Activated CD4-positive, alpha-beta T cell treated with anti-CD3 and anti-CD28 coated beads, Interleukin-2, Interleukin-6, amounts not matched to agents 100 ng/mL and 50 ng/mL, durations not matched to agents 16 hours and 8 hours (primary cell): ENCODE data around the gene RNF19B.
"Not testable (repeated sequence)": the region's sequence is repeated elsewhere in the genome, so short reads cannot be mapped to it uniquely, and the experiment has no call there.

Experiments
- DNase-seq: peaks from one replicate; pipeline ENCODE4 v3.0.0-alpha.2; 2020

RNF19B gene

DNA sequence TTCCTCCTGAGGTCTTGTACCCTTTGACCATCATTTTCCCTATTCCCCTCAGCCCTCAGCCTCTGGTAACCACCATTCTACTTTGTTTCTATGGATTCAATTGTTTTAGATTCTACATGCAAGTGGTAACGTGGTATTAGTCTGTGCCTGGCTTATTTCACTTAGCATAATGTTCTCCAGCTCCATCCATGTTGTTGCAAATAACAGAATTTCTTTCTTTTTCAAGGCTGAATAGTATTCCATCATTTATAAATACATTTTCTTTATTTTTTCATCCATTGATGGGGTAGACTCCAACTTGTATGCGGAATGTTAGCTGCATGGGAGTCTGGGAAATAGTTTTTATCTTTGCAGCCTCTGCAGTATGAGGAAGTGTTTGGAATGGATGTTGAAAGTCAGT, 37.2 kb downstream of the RNF19B start:
- no peak for DNase-seq

DNA sequence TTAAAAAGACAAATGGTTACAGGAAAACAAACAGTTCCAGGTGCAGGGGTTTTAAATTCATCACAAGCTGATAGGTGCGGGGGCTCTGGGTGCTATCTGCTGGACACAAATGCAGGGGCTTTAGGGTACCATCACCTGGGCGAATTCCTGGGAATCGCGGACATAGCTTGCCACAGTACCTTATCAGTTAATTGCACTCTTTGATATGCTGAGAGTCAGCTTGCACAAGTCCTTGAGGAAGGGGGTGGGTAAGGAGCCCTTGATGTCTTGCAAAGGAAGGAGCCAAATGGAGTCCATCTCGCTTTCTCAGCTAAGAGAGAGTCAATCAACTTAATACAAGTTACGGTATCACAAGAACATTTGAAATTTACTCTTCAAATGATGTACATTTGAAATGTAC, 38.0 kb downstream of the RNF19B start:
- no peak for DNase-seq

DNA sequence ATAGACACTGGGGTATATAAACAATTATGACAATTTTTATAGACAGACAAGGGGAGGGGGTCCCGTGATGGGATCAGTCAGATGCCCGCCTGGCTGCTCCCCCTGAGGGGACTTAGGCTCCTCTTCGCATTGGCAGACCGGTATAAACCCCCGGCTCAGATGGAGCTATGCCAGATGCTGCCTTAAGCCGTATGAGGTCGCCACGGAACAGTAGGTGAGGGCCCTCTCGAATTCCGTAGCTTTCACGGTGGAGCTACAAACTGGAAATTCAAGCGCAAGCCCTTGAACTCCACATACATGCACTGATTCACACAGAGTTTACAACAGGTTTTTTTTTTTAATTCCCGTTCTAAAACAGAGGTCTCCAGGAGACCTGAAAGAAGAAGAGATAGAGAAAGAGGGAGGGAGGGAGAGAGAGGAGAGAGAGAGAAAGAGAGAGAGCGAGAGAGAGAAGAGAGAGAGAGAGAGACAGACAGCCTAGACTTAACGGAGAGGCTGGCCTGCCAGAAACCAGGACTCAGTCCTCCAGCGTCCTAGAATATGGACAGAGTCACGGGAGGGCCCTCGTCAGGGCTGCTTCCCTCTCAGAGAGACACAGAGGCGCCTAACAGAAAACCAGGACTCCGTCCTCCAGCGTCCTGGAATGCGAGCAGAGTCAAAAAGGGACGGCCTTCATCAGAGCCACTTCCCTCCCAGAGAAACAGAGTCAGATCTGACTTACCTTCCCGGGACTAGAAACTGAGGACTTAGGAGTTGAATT, 39.0 kb downstream of the RNF19B start:
- DNase-seq, result no peak

DNA sequence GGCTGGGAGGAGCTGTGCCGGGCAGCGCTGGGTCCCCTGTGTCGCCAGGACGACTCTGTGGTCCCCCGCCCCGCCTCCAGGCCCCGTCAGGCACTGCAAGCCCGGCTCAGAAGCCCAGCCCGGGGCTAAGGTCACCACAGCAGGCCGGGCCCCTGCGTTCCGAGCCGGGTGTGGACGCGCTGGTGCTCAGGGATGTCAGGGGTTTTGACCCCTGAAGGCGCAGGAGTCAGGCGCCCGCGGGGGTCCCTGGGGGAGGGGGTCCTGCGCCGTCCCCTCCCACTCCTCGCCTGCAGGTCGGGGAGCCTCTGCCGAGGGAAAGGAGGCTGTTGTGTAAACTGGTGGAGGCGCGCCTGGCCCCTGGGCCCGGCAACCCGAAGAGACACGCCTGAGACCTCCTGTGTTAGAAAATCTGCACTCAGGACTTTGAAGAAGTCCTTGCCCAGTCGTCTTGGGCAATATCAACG, 39.7 kb downstream of the RNF19B start:
- DNase-seq, result no peak

DNA sequence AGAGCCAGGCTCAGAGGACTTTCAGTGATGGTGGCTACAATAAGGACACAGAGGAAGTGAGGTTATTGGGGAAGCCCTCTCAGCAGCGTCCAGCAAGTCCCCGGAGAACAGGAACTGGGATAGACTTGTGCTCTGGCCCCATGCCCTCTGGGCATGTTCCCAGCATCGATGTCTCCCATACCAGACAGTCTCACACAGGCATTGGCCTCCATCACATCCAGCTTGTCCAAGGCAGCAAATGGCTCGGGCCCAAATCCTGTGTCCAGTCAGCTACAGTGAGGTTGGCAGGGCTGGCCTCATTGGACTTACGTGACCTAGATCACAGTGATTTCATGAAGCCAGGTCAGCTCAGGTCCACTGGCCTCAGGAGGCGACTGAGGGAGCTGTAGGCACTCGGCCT, 43.8 kb downstream of the RNF19B start:
- DNase-seq, result no peak

DNA sequence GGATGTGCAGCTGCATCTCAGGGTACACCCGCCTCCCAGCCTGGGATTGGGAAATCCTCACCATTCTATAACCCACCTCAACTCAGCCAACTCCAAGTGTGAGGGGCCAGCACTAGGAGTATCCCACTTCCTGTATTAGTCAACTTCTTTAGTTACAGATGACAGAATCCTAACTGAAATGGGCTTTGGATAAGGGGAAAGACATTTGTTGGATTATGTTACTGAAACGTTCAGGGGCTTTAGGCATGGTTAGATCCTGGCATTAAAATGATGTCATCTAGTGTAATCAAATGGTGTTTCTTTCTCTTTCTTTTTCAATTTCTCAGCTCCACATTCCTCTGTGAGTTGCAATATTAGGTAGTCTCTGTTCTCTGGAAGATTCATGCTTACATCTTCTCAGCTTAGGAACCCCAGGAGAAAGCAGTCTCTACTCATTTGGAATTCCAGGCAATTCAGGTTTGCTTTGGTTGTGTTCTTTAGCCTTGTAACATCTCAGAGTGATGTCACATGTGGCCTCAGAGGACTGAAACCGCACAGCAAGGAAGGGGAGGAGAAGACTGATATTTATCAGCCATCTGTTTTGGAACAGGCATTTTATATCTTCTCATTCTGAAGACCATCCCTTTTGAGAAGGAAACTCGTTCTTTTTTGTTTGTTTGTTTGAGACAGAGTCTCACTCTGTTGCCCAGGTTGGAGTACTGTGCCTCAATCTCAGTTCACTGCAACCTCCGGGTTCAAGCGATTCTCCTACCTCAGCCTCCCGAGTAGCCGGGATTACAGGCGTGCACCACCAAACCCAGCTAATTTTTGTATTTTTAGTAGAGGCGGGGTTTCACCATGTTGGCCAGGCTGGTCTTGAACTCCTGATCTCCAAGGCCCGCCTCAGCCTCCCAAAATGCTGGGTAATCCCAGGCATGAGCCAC, 44.5 kb downstream of the RNF19B start:
- DNase-seq, result no peak

DNA sequence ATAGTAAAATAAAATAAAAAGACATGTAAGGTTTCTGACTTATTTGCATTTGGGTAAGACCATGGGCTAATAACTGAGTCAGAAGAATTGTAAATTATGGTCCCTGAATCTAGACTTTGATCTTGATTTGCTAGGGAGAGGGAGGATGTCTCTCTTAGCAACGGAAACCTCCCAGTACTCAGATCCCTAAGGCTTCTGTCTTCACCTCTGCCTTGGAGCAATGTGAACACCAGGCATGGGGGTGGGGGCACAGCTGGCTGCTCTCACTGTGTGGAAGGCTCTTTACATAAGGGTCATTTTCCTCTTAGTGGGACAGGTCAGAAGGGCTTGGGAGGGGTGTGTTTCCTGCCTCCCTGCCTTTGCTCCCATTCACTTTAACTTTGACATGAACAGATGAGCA, 46.4 kb downstream of the RNF19B start:
- no peak for DNase-seq

DNA sequence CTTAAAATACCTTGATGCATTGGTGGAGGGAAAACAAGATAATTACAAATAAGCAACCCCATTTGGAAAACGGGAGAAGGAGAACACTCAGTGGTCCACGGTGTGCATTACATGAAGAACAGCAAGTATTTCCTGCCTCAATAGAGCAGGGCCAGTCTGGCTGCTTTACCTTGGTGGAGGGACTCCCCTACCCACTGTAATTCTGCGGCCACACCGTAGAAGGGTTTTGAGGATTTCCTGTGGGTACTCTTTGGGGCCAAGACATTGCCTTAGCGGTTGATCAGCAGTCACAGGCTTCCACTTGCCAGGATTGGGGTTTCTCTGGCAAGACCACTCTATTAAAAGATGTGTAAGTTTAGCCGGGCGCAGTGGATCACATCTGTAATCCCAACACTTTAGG, 47.1 kb downstream of the RNF19B start:
- DNase-seq, result peak; percentile 45

DNA sequence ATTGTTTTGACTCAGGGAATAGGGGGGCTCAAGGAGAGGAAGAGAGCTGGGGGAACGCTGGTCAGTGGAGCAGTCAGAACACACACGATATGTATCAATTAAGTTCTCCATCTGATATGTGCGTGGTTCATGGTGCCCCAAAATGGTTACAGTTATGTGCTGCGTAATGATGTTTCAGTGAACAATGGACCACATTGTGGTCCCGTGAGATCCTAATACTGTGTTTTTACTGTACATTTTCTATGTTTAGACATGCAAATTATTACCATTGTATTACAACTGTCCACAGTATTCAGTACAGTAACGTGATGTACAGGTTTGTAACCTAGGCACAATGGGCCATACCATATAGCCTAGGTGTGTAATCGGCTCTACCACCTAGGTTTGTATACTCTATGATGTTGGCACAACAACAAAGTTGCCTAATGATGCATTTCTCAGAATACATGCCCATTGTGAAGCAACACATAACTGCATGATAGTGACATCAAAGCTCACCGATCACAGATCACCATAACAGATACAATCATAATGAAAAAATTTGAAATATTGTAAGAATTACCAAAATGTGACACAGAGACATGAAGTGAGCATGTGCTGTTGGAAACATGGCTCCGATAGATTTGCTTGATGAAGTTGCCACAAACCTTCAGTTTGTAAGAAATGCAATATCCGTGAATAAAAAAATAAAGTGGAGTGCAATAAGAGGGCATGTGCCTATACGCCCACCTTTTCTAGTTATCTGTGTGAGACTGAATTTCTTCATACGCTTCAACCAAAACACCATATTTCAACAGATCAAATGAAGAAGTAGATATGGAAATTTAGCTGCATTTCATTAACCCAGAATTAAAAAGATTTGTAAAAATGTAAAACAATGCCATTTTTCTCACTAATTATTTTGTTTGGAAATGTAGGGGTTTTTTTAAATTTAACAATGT, 48.6 kb downstream of the RNF19B start:
- DNase-seq, result no peak

DNA sequence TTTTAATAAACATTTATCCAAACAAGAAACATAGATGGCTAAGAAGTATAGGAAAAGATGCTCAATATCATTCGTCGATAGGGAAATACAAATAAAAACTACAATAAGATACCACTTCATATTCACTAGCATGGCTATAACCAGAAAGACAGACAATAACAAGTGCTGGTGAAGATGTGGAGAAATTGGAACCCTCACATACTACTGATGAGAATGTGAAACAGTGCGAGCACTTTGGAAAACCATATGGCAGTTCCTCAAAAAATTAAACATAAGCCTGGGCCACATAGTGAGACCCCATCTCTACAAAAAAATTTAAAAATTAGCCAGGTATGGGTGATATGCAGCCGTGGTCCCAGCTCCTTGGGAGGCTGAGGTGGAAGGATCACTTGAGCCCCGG, 54.3 kb downstream of the RNF19B start:
- no peak for DNase-seq

DNA sequence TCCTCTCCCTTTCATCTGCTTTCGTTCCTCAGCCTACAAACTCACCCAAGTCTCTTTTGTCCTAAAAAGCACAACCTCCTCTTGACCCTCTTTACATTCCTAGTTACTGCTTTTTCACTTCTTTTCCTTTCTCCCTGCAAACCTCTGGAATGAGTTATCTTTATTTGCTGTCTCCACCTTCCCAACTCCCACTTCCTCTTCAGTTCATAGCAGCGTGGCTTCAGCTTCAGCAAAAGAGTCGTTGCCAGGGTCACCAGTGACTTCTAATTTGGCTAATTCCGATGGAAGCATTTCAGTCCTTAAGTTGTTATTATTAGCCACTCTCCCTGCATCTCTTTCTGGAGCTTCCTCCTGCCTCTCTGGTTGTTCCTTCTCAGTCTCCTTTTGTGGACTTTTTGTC, 57.2 kb downstream of the RNF19B start:
- no peak for DNase-seq

DNA sequence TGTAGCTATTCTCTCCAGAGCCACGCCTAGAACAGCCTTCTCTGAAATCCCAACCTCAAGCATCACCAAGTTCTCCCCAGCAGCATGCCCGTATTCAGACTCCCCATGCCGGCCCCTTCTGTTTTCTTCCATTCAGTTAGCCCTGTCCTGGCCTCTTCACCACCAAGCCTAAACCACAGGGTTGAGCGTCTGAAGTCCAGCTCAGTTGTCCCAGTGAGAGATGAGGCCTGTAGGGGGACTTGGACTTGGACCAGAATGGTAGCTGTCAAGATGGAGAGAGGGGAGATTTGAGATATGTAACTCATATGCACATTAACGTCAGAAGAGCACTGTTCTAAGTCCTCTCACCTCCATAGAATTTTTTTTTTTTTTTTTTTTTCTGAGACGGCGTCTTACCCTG, 58.0 kb downstream of the RNF19B start:
- no peak for DNase-seq

DNA sequence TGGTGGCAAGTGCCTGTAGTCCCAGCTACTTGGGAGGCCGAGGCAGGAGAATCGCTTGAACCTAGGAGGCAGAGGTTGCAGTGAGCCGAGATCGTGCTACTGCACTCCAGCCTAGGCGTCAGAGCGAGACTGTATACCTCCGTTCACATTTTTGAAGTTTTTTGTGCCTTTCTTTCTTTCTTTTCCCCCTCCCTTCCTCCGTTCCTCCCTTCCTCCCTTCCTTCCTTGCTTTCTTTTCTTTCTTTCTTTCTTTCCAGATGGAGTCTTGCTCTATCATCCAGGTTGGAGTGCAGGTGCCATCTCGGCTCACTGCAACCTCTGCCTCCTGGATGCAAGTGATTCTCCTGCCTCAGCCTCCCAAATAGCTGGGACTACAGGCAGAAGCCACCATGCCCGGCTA, 59.0 kb downstream of the RNF19B start:
- DNase-seq, result not testable (repeated sequence)

DNA sequence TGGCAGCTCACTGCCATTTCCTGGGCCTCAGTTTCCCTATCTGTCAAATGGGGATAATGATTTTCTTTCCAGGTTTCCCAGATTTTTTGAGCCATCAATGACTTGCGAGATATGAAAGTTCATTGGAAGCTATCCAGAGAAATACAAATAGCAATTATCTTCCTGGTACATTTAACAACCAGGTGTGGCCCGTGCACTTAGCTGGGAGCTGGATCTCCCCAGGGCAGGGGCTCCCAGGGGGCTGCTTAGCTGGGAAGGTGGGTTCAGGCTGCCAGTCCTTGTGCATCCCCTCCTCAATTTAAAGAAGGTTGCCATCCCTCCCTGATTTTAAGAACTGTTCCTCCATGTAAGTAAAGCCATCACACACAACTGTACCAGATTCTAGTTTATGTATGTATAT, 59.8 kb downstream of the RNF19B start:
- no peak for DNase-seq

DNA sequence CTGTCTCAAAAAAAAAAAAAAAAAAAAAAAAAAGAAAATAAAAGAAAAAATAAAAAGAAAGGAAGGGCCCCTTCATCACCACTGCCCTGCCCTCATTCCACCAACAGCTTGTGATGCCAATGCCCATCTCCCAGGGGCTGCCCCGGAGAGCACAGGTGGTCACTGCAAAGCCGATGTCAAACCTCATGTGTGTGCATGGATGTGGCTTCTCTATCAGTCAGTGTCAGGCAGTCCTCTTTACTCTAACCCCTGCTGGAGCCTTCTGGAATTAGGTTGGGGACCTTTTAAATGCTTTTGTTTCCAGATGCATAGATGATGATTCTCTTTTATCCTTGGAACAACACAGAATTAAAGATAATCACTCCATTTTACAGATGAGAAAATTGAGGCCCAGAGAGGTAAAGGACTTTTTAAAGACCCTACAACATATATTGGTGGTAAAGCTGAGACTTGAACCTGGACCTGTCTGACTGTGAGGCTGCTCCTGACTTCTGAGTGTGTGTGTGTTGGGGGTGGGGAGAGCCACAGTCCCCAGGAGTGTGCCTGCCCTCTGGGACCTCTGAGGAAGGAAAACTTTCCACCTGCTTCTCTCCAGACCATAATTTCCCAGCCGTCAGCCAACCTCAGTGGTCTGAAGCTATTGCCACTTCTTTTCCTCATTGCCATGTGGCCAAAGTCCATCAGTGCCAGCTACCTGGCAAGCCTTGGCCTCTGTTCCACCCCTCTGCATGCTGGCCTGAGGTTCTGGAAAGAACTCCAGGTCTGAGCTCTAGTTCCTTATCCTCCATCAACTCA, 60.4 kb downstream of the RNF19B start:
- no peak for DNase-seq

DNA sequence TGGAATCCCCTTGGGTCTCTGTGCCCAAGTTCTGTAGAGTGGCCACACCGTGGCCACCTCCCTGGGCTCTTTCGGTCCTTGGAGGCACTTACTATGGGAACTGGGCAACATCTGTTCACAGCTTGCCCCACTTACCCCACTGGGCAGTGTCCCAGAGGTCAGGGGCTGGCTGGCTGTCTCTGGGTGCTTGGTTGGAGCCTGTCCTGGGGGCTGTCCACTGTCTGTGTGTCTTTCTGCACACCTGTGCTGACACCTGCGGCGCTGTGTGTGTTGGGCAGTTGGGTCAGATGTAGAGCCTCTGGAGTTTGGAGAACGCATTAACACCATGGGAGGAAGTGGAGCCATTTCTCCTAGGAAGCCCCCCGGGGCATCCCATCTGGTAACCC, 62.1 kb downstream of the RNF19B start:
- no peak for DNase-seq

DNA sequence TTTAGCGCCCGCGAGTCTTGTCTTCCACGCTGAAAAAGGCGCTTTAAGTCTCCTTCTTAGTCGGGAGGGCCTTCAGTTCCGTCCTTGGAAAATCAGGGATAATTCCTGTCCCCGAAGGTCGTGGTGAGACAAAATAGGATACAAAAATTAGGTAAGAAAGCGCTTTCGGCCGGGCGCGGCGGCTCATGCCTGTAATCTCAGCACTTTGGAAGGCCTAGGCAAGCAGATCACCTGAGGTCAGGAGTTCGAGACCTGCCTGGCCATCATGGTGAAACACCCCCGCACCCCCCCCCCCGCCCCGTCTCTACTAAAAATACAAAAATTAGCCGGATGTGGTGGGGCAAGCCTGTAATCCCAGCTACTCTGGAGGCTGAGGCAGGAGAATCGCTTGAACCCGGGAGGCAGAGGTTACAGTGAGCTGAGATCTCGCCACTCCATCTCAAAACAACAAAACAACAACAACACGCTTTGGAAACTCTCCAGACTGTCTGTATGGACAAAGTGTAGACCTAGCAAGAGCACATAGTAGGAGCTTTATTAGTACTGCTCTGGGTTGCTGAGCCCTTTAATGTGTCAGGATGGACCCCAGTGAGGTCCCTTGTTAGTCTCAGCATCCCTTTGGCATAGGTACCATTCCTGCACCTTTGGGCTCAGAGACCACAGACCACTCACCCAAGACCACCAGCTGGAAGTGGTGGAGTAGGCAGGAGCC, 62.6 kb downstream of the RNF19B start:
- DNase-seq, result no peak

DNA sequence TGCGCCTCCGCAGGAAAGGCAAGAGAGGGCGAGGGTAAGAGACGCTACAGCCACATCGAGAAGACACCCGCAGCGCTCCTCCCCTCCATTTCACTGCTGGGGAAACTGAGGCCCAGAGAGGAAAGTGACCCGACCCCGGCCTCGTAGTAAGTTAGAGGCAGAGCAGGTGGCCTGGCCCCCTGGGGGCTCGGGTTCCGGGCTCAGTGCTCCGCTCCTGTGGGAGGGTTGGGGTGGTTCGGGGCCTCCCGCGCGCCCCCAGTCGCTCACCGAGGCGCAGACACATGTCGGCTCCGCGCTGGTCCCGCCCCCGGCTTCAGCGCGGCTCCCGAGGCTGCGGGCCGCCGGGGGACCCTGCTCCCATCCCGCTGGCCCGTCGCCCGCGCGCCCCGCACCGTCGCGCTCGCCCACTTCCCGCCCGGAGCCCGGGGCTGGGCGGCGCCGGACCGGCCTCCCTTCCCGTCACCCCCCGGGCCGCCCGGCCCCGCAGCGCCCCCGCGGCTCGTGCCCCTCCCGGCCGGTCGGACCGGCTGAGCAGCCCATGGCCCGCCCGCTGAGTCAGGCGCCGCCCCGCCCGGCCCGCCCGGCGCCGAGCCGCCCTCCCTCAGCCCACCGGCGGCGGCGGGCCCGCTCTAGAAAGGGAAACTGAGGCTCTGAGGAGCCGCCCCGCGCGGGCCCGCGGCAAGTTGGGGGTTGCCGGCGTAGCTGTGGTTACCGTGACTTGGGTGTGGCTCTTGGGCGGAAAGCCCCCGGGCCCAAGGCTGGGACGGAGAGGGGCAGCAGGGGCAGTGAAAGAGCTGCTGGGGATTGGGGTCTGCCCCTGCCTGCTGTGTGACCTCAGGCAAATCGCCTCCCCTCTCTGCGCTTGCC, 63.4 kb downstream of the RNF19B start, which contains the start of gene TMEM54:
Gene TMEM54, minus strand, starts transcription at position 434 of the 867 bp plus-strand sequence. Its CDS starts 151 bp downstream, at position 283.
- no peak for DNase-seq

DNA sequence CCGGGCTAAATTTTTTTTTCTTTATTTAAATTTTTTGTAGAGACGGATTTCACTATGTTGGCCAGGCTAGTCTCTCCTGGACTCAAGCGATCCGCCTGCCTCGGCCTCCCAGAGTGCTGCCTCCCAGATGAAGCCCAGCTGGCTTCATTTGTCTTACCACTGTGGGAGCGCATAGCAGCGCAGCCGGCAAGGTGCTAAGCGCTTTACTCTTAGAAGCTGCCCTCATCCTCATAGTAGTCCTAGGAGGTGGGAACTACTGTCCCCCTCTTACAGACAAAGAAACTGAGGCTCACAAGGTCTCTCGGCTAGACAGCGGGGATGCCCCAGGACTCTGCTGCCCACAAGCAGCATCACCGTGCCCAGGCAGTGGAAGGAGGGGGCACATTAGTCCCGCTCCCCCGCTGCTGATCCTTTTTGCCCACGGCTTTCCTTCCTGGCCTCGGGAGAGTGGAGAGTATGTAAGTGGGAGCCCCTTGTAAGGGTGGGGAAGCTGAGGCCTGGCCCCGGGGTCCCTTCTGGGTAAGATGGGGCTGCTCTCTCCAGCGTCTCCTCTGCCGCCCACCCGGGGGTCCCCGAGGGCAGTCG, 64.1 kb downstream of the RNF19B start:
- no peak for DNase-seq
